ENCODE measurements around the gene CBLB. TPM values are rescaled to one million over a fixed set of nuclear protein-coding genes. Genes with fewer than 3 reads are reported as not detected.

The CBLB gene
- total and polyA plus RNA-seq, 2 of the 4 experiments (the other 2 are of a cell fraction): 10.1 to 20.1 TPM

DNA sequence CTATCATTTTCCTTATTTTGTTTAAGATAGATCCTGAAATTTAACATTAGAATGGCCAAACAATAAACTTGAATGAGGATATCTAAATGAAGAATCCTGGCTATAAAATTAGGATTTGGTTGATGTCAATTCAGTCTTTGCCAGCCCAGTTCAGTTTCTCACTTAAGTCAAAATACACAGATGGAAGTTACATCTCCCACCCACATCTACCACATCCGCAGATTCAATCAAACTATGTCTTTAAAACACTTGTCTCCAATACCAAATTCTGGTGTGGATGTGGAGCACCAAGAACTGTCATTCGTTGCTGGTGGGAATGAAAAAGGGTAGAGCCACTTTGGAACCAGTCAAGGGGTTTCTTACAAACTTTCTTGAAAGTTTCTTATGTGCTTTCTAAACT, 18.2 kb downstream of the CBLB start:
- Histone ChIP-seq H2BK20ac (ENCODE audit: low read depth, low read length) (no peak overlapping the region), H4K91ac (ENCODE audit: insufficient read depth, low read depth, low read length) (no peak overlapping the region), H3K14ac (replicated peaks; ENCODE audit: low read depth, low read length) (no peak overlapping the region), H3K4me3 (ENCODE audit: insufficient read depth, low read depth, low read length) (no peak overlapping the region), H4K5ac (ENCODE audit: low read depth, low read length) (no peak overlapping the region), H3K23ac (ENCODE audit: low read depth, low read length) (no peak overlapping the region), H3K4me1 (ENCODE audit: control insufficient read depth, insufficient read depth, low read length) (0 out of 2 replicates have a peak, but pooled peaks cover 2% of the 10 kb centered on the region), H3K4ac (ENCODE audit: low read depth, low read length) (no peak overlapping the region), H3K27ac (ENCODE audit: insufficient read depth, low read length) (no peak overlapping the region), H3K4me2 (ENCODE audit: low read depth, low read length) (no peak overlapping the region), H2BK5ac (ENCODE audit: low read depth, low read length, poor library complexity, severe bottlenecking) (no peak overlapping the region), H3K9me1 (ENCODE audit: insufficient read depth, low read length) (no peaks in the 10 kb centered on the region), H4K20me1 (ENCODE audit: insufficient read depth, low read length) (no peaks in the 10 kb centered on the region), H3K79me1 (ENCODE audit: low read depth in 1 of 2, low read length in 2 of 2) (peaks cover 2 to 6% of the 10 kb centered on the region in 2 experiments; a peak in 3 of 4 replicates), H4K8ac (ENCODE audit: low read depth in 2 of 2, low read length in 2 of 2) (no peak overlapping the region), H3K36me3 (ENCODE audit: control insufficient read depth, insufficient read depth, low read length) (peaks cover 10% of the 10 kb centered on the region), H3K56ac (ENCODE audit: extremely low read depth, insufficient read depth, low read length) (no peak overlapping the region), H3K18ac (ENCODE audit: low read depth, low read length) (no peak overlapping the region), H2BK15ac (ENCODE audit: low read depth, low read length) (no peak overlapping the region), H3K9me3 (ENCODE audit: control insufficient read depth, insufficient read depth, low read length) (no peaks in the 10 kb centered on the region), H2AFZ (replicated peaks; ENCODE audit: low read length, poor library complexity) (no peak overlapping the region), H2AK5ac (ENCODE audit: low read depth, low read length) (no peak overlapping the region), H3K27me3 (ENCODE audit: control insufficient read depth, insufficient read depth, low read length) (no peaks in the 10 kb centered on the region), H2BK120ac (ENCODE audit: low read depth, low read length) (no peak overlapping the region), H3K9ac (ENCODE audit: low read depth, low read length) (no peak overlapping the region), H2AK9ac (replicated peaks; ENCODE audit: low read depth, low read length, poor library complexity) (no peak overlapping the region)
- WGBS, 2 experiments (ENCODE audit: extremely low coverage in 2 of 2, insufficient read length in 1 of 2): no CpG with 5 or more reads among the region's 2 CpGs
- POLR2A ChIA-PET (ENCODE audit: unreplicated experiment): no interaction called here
- TF ChIP-seq SMC3 (IDR thresholded peaks at IDR 0.05; ENCODE audit: low read depth, low read length) (no peak), RCOR1 (IDR thresholded peaks at IDR 0.05; ENCODE audit: insufficient replicate concordance, low read length) (no peak), FOS (IDR thresholded peaks at IDR 0.05; ENCODE audit: low read depth, low read length) (no peak), MAFK (IDR thresholded peaks at IDR 0.05; ENCODE audit: low read depth, low read length) (no peak), POLR2A (IDR thresholded peaks at IDR 0.05; ENCODE audit: low read depth, low read length) (no peak), NFE2L2 (IDR thresholded peaks at IDR 0.05; ENCODE audit: low read depth, low read length) (no peak), CEBPB (IDR thresholded peaks at IDR 0.05; ENCODE audit: low read depth, low read length) (no peak), MXI1 (IDR thresholded peaks at IDR 0.05; ENCODE audit: borderline replicate concordance, low read depth, low read length) (no peak), MAZ (IDR thresholded peaks at IDR 0.05; ENCODE audit: borderline replicate concordance, low read depth, low read length) (no peak), RFX5 (IDR thresholded peaks at IDR 0.05; ENCODE audit: low read depth, low read length) (no peak), BHLHE40 (IDR thresholded peaks at IDR 0.05; ENCODE audit: low read depth, low read length) (no peak), CHD1 (IDR thresholded peaks at IDR 0.05; ENCODE audit: low read depth, low read length) (no peak), RAD21 (IDR thresholded peaks at IDR 0.05; ENCODE audit: low read length) (no peak)
- TF ChIP-seq, protein P1, sequence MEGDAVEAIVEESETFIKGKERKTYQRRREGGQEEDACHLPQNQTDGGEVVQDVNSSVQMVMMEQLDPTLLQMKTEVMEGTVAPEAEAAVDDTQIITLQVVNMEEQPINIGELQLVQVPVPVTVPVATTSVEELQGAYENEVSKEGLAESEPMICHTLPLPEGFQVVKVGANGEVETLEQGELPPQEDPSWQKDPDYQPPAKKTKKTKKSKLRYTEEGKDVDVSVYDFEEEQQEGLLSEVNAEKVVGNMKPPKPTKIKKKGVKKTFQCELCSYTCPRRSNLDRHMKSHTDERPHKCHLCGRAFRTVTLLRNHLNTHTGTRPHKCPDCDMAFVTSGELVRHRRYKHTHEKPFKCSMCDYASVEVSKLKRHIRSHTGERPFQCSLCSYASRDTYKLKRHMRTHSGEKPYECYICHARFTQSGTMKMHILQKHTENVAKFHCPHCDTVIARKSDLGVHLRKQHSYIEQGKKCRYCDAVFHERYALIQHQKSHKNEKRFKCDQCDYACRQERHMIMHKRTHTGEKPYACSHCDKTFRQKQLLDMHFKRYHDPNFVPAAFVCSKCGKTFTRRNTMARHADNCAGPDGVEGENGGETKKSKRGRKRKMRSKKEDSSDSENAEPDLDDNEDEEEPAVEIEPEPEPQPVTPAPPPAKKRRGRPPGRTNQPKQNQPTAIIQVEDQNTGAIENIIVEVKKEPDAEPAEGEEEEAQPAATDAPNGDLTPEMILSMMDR (conservative IDR thresholded peaks at IDR 0.05; ENCODE audit: low read depth, low read length): no peak
- TF ChIP-seq, protein P2, sequence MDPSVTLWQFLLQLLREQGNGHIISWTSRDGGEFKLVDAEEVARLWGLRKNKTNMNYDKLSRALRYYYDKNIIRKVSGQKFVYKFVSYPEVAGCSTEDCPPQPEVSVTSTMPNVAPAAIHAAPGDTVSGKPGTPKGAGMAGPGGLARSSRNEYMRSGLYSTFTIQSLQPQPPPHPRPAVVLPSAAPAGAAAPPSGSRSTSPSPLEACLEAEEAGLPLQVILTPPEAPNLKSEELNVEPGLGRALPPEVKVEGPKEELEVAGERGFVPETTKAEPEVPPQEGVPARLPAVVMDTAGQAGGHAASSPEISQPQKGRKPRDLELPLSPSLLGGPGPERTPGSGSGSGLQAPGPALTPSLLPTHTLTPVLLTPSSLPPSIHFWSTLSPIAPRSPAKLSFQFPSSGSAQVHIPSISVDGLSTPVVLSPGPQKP (IDR thresholded peaks at IDR 0.05; ENCODE audit: borderline replicate concordance, low read depth, low read length): no peak
- TF ChIP-seq, protein P3, sequence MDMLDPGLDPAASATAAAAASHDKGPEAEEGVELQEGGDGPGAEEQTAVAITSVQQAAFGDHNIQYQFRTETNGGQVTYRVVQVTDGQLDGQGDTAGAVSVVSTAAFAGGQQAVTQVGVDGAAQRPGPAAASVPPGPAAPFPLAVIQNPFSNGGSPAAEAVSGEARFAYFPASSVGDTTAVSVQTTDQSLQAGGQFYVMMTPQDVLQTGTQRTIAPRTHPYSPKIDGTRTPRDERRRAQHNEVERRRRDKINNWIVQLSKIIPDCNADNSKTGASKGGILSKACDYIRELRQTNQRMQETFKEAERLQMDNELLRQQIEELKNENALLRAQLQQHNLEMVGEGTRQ (IDR thresholded peaks at IDR 0.05; ENCODE audit: low read depth, low read length): no peak
- in situ Hi-C loops (cut with MboI; ENCODE audit: low sequenced_read_pairs) (no loop called here), dilution Hi-C loops (cut with HindIII; ENCODE audit: low sequenced_read_pairs, unreplicated experiment) (no loop called here), intact Hi-C loops (cut with micrococcal nuclease) (no loop called here)
- no TSS peak for BruUV-seq (replicated peaks)
- no peak for ATAC-seq (ENCODE audit: low read depth)
- no peak for DNase-seq
- CTCF ChIA-PET: no interaction called here
